HCT116 (cell line): ENCODE data around the gene DDA1. TPM values are rescaled to one million over a fixed set of nuclear protein-coding genes. Genes with fewer than 3 reads are reported as not detected.

Source experiments
- ATAC-seq: fragments of 200-7000 bp; cut with Tn5 transposase; 2 replicates; pipeline ENCODE4 v1.9.1; 2020; ENCODE audit warnings: mild to moderate bottlenecking, moderate library complexity
- BruUV-seq: library from RNA; stranded (reverse); fragments of 400-500 nt; replicated peaks from 2 replicates; lab custom pipeline; 2021; lab: Mats Ljungman, UMichigan
- CTCF ChIA-PET: fragments of 300-600 bp; sonication (Branson Sonifier 250); formaldehyde crosslinking; loops from one replicate; lab custom pipeline; 2021; ENCODE audit warnings: antibody characterized with exemption; lab: Charles Lee
- POLR2A ChIA-PET: fragments of 300-600, 350-600 bp; sonication (Branson Sonifier 250); formaldehyde crosslinking; loops from one replicate; lab custom pipeline; 2021; ENCODE audit warnings: antibody characterized with exemption; lab: Charles Lee
- RAD21 ChIA-PET, 2 experiments: fragments of 300-600 bp; sonication (Branson Sonifier 250); formaldehyde crosslinking; loops; one replicate each; lab custom pipeline; 2023; ENCODE audit warnings: low total read pairs in 2 of 2; ENCODE audit not compliant: uncharacterized antibody in 2 of 2, unreplicated experiment in 2 of 2, low non-redundant PET in 1 of 2; lab: Charles Lee
- DNase-seq: peaks from one replicate; pipeline ENCODE4 v3.0.0-alpha.2; 2010; ENCODE audit warnings: low read depth, low spot score
- H2AFZ ChIP-seq: fragments of 200-600 bp; shearing (Covaris generic), sonication (generic); 2 replicates; pipeline ENCODE4 v1.6.1; 2017; ENCODE audit warnings: low read depth, mixed run types, mixed read lengths, antibody characterized with exemption, low read length; ENCODE audit not compliant: poor library complexity, severe bottlenecking
- H3K27ac ChIP-seq: 2 replicates; pipeline ENCODE4 v1.5.1; 2012; ENCODE audit warnings: low read depth, low read length
- H3K27me3 ChIP-seq: fragments of 200-600 bp; sonication (generic); 2 replicates; pipeline ENCODE4 v1.6.1; 2016; ENCODE audit warnings: mixed run types, low read length, mixed read lengths; ENCODE audit not compliant: insufficient read depth
- H3K36me3 ChIP-seq, 2 experiments: fragments of 200-500 bp in 1 of 2; fragments of 200-600 bp in 1 of 2; sonication (Bioruptor generic) in 1 of 2; sonication (generic) in 1 of 2; 2 replicates each; pipeline versions ENCODE4 v1.5.1 to v1.6.1; 2014 to 2016; ENCODE audit warnings: low read length in 2 of 2, inconsistent platforms in 1 of 2, mixed read lengths in 1 of 2, mixed run types in 1 of 2; ENCODE audit not compliant: insufficient read depth in 2 of 2, control insufficient read depth in 1 of 2
- H3K4me1 ChIP-seq, 2 experiments: fragments of 200-600 bp in 1 of 2; sonication (generic) in 1 of 2; 2 replicates each; pipeline versions ENCODE4 v1.5.1 to v1.6.1; 2012 to 2017; ENCODE audit warnings: low read length in 2 of 2, inconsistent platforms in 1 of 2, mild to moderate bottlenecking in 1 of 2, mixed read lengths in 1 of 2, mixed run types in 1 of 2, moderate library complexity in 1 of 2; ENCODE audit not compliant: insufficient read depth in 2 of 2, control insufficient read depth in 1 of 2
- H3K4me2 ChIP-seq: fragments of 200-600 bp; sonication (generic); 2 replicates; pipeline ENCODE4 v1.6.1; 2017; ENCODE audit warnings: mixed run types, low read length, mixed read lengths
- H3K4me3 ChIP-seq, 2 experiments: fragments of 200-600 bp in 1 of 2; sonication (generic) in 1 of 2; replicated peaks in 1 of 2; 2 replicates each; pipeline ENCODE4 v1.5.1; 2011 to 2016; ENCODE audit warnings: low read length in 2 of 2, control low read depth in 1 of 2, low read depth in 1 of 2, mild to moderate bottlenecking in 1 of 2, mixed read lengths in 1 of 2, mixed run types in 1 of 2
- H3K79me2 ChIP-seq: fragments of 200-600 bp; sonication (generic); 2 replicates; pipeline ENCODE4 v1.6.1; 2017; ENCODE audit warnings: mild to moderate bottlenecking, mixed run types, low read length, moderate library complexity, mixed read lengths; ENCODE audit not compliant: insufficient read depth
- H3K9ac ChIP-seq: fragments of 200-600 bp; sonication (generic); 2 replicates; pipeline ENCODE4 v1.6.1; 2016; ENCODE audit warnings: low read length, mixed read lengths
- H3K9me2 ChIP-seq: fragments of 200-600 bp; sonication (generic), shearing (Covaris generic); 2 replicates; pipeline ENCODE4 v1.6.1; 2017; ENCODE audit warnings: mixed run types, mild to moderate bottlenecking, moderate library complexity; ENCODE audit not compliant: insufficient read depth
- H3K9me3 ChIP-seq, 2 experiments: fragments of 200-500 bp in 1 of 2; fragments of 200-600 bp in 1 of 2; sonication (Bioruptor generic) in 1 of 2; sonication (generic) in 1 of 2; 2 replicates each; pipeline ENCODE4 v1.6.1; 2014 to 2017; ENCODE audit warnings: low read length in 2 of 2, mixed read lengths in 2 of 2, inconsistent platforms in 1 of 2, low read depth in 1 of 2, mild to moderate bottlenecking in 1 of 2, mixed run types in 1 of 2, moderate library complexity in 1 of 2; ENCODE audit not compliant: control insufficient read depth in 1 of 2, insufficient read depth in 1 of 2
- H4K20me1 ChIP-seq: fragments of 200-600 bp; sonication (generic), shearing (Covaris generic); 2 replicates; pipeline ENCODE4 v1.6.1; 2017; ENCODE audit warnings: mixed run types, mild to moderate bottlenecking, moderate library complexity; ENCODE audit not compliant: insufficient read depth
- ATF3 ChIP-seq: IDR thresholded peaks from 2 replicates; pipeline ENCODE4 v1.6.1; 2012
- CEBPB ChIP-seq: IDR thresholded peaks from 2 replicates; pipeline ENCODE4 v1.6.1; 2012; ENCODE audit warnings: low read depth
- CTCF ChIP-seq, 3 experiments: fragments of 200-600 bp in 1 of 3; sonication (generic) in 1 of 3; IDR thresholded peaks in 2 of 3; conservative IDR thresholded peaks in 1 of 3; 2 replicates each; pipeline ENCODE4 v1.5.1; 2012 to 2017; ENCODE audit warnings: low read depth in 2 of 3, low read length in 2 of 3, antibody characterized with exemption in 1 of 3, borderline replicate concordance in 1 of 3, control low read depth in 1 of 3, mild to moderate bottlenecking in 1 of 3, mixed read lengths in 1 of 3, mixed run types in 1 of 3, moderate library complexity in 1 of 3; ENCODE audit not compliant: insufficient read depth in 1 of 3
- EZH2phosphoT487 ChIP-seq: fragments of 200-600 bp; IDR thresholded peaks from 2 replicates; pipeline ENCODE4 v1.6.1; 2018; ENCODE audit warnings: antibody characterized with exemption, borderline replicate concordance
- SIN3A ChIP-seq: IDR thresholded peaks from 2 replicates; pipeline ENCODE4 v1.6.1; 2012; ENCODE audit warnings: low read depth
- SRF ChIP-seq: IDR thresholded peaks from 2 replicates; pipeline ENCODE4 v1.6.1; 2012; ENCODE audit warnings: low read depth
- TCF7L2 ChIP-seq: IDR thresholded peaks from 2 replicates; pipeline ENCODE4 v1.7.0; 2011; ENCODE audit warnings: borderline replicate concordance, inconsistent platforms; ENCODE audit not compliant: insufficient read depth, insufficient read length; ENCODE audit errors: extremely low read depth
- YY1 ChIP-seq: IDR thresholded peaks from 2 replicates; pipeline ENCODE4 v1.6.1; 2011; ENCODE audit warnings: low read length, low read depth, moderate library complexity, mild to moderate bottlenecking; ENCODE audit not compliant: insufficient replicate concordance; ENCODE audit errors: extremely low read depth
- ZFX ChIP-seq: fragments of 450-650 bp; IDR thresholded peaks from 2 replicates; pipeline ENCODE4 v1.6.1; 2017
- ZNF274 ChIP-seq: fragments of 200-500 bp; sonication (Bioruptor generic); IDR thresholded peaks from 2 replicates; pipeline ENCODE4 v1.6.1; 2014; ENCODE audit warnings: mild to moderate bottlenecking, low read depth, low read length, inconsistent platforms
- intact Hi-C: fragments of 100-400 bp; cut with micrococcal nuclease; formaldehyde crosslinking; loops from 2 replicates; pipeline ENCODE4 v1.10.0; 2022
- total RNA-seq: library from RNA; stranded (reverse); gene quantifications from one replicate; pipeline ENCODE4 v1.2.1, GENCODE V29; 2021; ENCODE audit not compliant: unreplicated experiment

The DDA1 gene
- total RNA-seq, 1 experiment from 2014 or later: 68.6 TPM

GRCh38 chr19:17370026-17370587 is 60.7 kb downstream of the DDA1 start:
- H3K36me3 ChIP-seq: no peaks in the 10 kb centered on the region
- H3K27ac ChIP-seq: no peak overlapping the region
- no peaks in the 10 kb centered on the region for H3K9me3 ChIP-seq
- H3K9ac ChIP-seq: no peak overlapping the region
- H3K4me3 ChIP-seq: no peak overlapping the region
- 0 out of 4 replicates have a peak, but pooled peaks cover 0 to 2% of the 10 kb centered on the region in 2 experiments for H3K4me1 ChIP-seq
- no peak for TF ChIP-seq TCF7L2
- no peak for TF ChIP-seq YY1
- no peak for TF ChIP-seq CTCF (IDR thresholded peaks at IDR 0.05 in 2 of 3, conservative IDR thresholded peaks at IDR 0.05 in 1 of 3; ENCODE audit: borderline replicate concordance in 1 of 3, insufficient read depth in 1 of 3, low read depth in 2 of 3, low read length in 2 of 3)
- TF ChIP-seq ZNF274: no peak
- TF ChIP-seq SRF: no peak
- no peak for TF ChIP-seq EZH2phosphoT487
- no peak for TF ChIP-seq CEBPB
- no peak for TF ChIP-seq ZFX
- no peak for TF ChIP-seq ATF3
- TF ChIP-seq SIN3A: no peak
- TF ChIP-seq, all 23 proteins: peak for 0
- ChIA-PET CTCF (no interaction called here), RAD21 (no interaction called here), POLR2A (no interaction called here)
- BruUV-seq: no TSS peak
- Histone ChIP-seq H3K79me2 (no peaks in the 10 kb centered on the region), H3K9me2 (no peaks in the 10 kb centered on the region), H4K20me1 (no peaks in the 10 kb centered on the region), H2AFZ (no peak overlapping the region), H3K4me2 (no peak overlapping the region), H3K27me3 (no peaks in the 10 kb centered on the region)
- ATAC-seq: no peak
- DNase-seq: no peak
- intact Hi-C loops: no loop called here

Other genes starting within 250 kb of the DDA1 start
- gene HAUS8, start 234.1 kb upstream of the DDA1 start, total RNA-seq: 23.6 TPM
- gene MYO9B, start 233.8 kb upstream of the DDA1 start, total RNA-seq: 74.6 TPM
- gene USE1, start 94.2 kb upstream of the DDA1 start, total RNA-seq: 27.5 TPM
- 39.8 TPM for gene OCEL1, start 83.3 kb upstream of the DDA1 start, total RNA-seq
- 88.0 TPM for gene NR2F6, start 63.6 kb upstream of the DDA1 start, total RNA-seq
- gene USHBP1, start 44.8 kb upstream of the DDA1 start, total RNA-seq: 0.15 TPM
- 93.3 TPM for gene BABAM1, start 42.1 kb upstream of the DDA1 start, total RNA-seq
- gene ANKLE1, start 27.7 kb upstream of the DDA1 start, total RNA-seq: 14.8 TPM
- 5.2 TPM for gene ABHD8, start 6.1 kb upstream of the DDA1 start, total RNA-seq
- 114 TPM for gene MRPL34, start 3.7 kb upstream of the DDA1 start, total RNA-seq
- 22.9 TPM for gene ANO8, start 25.3 kb downstream of the DDA1 start, total RNA-seq
- gene GTPBP3, start 28.0 kb downstream of the DDA1 start, total RNA-seq: 73.0 TPM
- gene PLVAP, start 67.8 kb downstream of the DDA1 start, total RNA-seq: 0.47 TPM
- not detected for gene CCDC194, start 84.6 kb downstream of the DDA1 start, total RNA-seq
- 5.4 TPM for gene BST2, start 96.1 kb downstream of the DDA1 start, total RNA-seq
- 91.7 TPM for gene MVB12A, start 110.5 kb downstream of the DDA1 start, total RNA-seq
- gene TMEM221, start 139.1 kb downstream of the DDA1 start, total RNA-seq: 3.4 TPM
- not detected for gene NXNL1, start 151.4 kb downstream of the DDA1 start, total RNA-seq
- 22.5 TPM for gene SLC27A1, start 161.0 kb downstream of the DDA1 start, total RNA-seq
- gene PGLS, start 202.1 kb downstream of the DDA1 start, total RNA-seq: 68.5 TPM
- 86.0 TPM for gene COLGALT1, start 246.1 kb downstream of the DDA1 start, total RNA-seq